Astrocyte (in vitro differentiated cells and primary cell): Measurements from ENCODE around the gene SRD5A1. TPM values are rescaled to one million over a fixed set of nuclear protein-coding genes. Genes with fewer than 3 reads are reported as not detected.

Source experiments
- DNase-seq: peaks from one replicate; pipeline ENCODE4 v3.0.0-alpha.2; 2010; ENCODE audit warnings: low read depth
- FAIRE-seq: peaks from 2 replicates; lab custom pipeline; 2011; peaks lifted over from hg19 to GRCh38; lab: Jason Lieb, UNC
- H2AFZ ChIP-seq: 2 replicates; pipeline ENCODE4 v1.6.0; 2012; ENCODE audit warnings: low read depth, low read length, inconsistent platforms
- H3K27ac ChIP-seq: 2 replicates; pipeline ENCODE4 v1.5.1; 2011; ENCODE audit warnings: low read depth, low read length, inconsistent platforms
- H3K27me3 ChIP-seq: 2 replicates; pipeline ENCODE4 v1.6.0; 2011; ENCODE audit warnings: low read length, inconsistent platforms; ENCODE audit not compliant: insufficient read depth
- H3K36me3 ChIP-seq: 2 replicates; pipeline ENCODE4 v1.5.1; 2011; ENCODE audit warnings: low read length, inconsistent platforms; ENCODE audit not compliant: insufficient read depth
- H3K4me1 ChIP-seq: 2 replicates; pipeline ENCODE4 v1.5.1; 2011; ENCODE audit warnings: low read length, inconsistent platforms; ENCODE audit not compliant: insufficient read depth
- H3K4me2 ChIP-seq: 2 replicates; pipeline ENCODE4 v1.6.0; 2012; ENCODE audit warnings: low read length, inconsistent platforms
- H3K4me3 ChIP-seq: 2 replicates; pipeline ENCODE4 v1.5.1; 2011; ENCODE audit warnings: low read depth, mild to moderate bottlenecking, low read length, inconsistent platforms; ENCODE audit not compliant: insufficient read depth
- H3K79me2 ChIP-seq: 2 replicates; pipeline ENCODE4 v1.6.0; 2012; ENCODE audit warnings: mild to moderate bottlenecking, low read length, inconsistent platforms; ENCODE audit not compliant: insufficient read depth
- H3K9ac ChIP-seq: 2 replicates; pipeline ENCODE4 v1.6.0; 2012; ENCODE audit warnings: mild to moderate bottlenecking, low read length, inconsistent platforms
- H3K9me3 ChIP-seq: 2 replicates; pipeline ENCODE4 v1.5.1; 2012; ENCODE audit warnings: low read depth, mild to moderate bottlenecking, low read length, inconsistent platforms; ENCODE audit not compliant: insufficient read depth
- H4K20me1 ChIP-seq: 2 replicates; pipeline ENCODE4 v1.6.0; 2012; ENCODE audit warnings: low read length, inconsistent platforms; ENCODE audit not compliant: insufficient read depth
- H3K27ac Mint-ChIP-seq: one replicate; pipeline ENCODE4 v1.8.0; 2021; ENCODE audit warnings: mild to moderate bottlenecking, mixed read lengths; ENCODE audit not compliant: unreplicated experiment
- H3K27me3 Mint-ChIP-seq: one replicate; pipeline ENCODE4 v1.8.0; 2021; ENCODE audit warnings: low read depth, mixed read lengths; ENCODE audit not compliant: unreplicated experiment
- H3K36me3 Mint-ChIP-seq: one replicate; pipeline ENCODE4 v1.8.0; 2021; ENCODE audit warnings: low read depth, mixed read lengths; ENCODE audit not compliant: unreplicated experiment
- H3K4me1 Mint-ChIP-seq: one replicate; pipeline ENCODE4 v1.8.0; 2021; ENCODE audit warnings: low read depth, mixed read lengths; ENCODE audit not compliant: unreplicated experiment
- H3K4me3 Mint-ChIP-seq: one replicate; pipeline ENCODE4 v1.8.0; 2021; ENCODE audit warnings: mild to moderate bottlenecking, moderate library complexity, mixed read lengths; ENCODE audit not compliant: unreplicated experiment
- H3K9me3 Mint-ChIP-seq: one replicate; pipeline ENCODE4 v1.8.0; 2021; ENCODE audit warnings: mild to moderate bottlenecking, mixed read lengths; ENCODE audit not compliant: unreplicated experiment
- EZH2 ChIP-seq: IDR thresholded peaks from 2 replicates; pipeline ENCODE4 v1.6.1; 2012; ENCODE audit warnings: mild to moderate bottlenecking, low read length, inconsistent platforms; ENCODE audit not compliant: insufficient read depth
- total RNA-seq: library from RNA; stranded (reverse); gene quantifications from 2 replicates; pipeline ENCODE4 v1.2.1, GENCODE V29; 2021
- TF ChIP-seq, protein P1 (sequence below): IDR thresholded peaks from 2 replicates; pipeline ENCODE4 v1.5.1; 2011; ENCODE audit warnings: low read depth, mild to moderate bottlenecking, inconsistent platforms, low read length, moderate library complexity; ENCODE audit not compliant: insufficient read depth

SRD5A1 gene
- total RNA-seq, 1 donor from 2014 or later, result 27.6 TPM

DNA sequence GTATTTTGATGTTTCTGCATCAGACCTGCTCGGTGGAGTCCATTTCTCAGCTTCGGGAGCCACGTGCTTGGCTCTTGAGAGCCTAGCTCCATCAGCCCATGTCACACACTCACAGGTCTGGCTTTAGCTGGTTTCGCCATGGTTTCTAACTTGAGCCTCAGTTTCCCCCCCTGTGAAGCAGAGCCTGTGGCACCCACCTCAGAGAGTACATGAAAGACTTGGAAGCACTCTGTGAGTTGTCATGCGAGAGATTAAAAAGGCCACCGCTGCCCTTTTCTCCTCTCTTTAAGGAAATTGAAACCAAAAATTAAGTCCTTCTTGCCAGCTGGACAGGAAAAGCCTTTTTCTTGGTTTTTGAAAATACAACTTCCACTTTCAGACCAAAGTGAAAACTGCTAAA is 88.8 kb downstream of the SRD5A1 start:
- H3K27ac Mint-ChIP-seq, result no peak overlapping the region
- Histone ChIP-seq H3K9ac (no peak overlapping the region), H3K27ac (no peak overlapping the region), H3K4me2 (peak overlapping the region; percentile 54), H3K4me1 (peaks cover 15% of the 10 kb centered on the region), H3K79me2 (peaks cover 98% of the 10 kb centered on the region), H3K36me3 (no peaks in the 10 kb centered on the region), H3K4me3 (no peak overlapping the region), H3K9me3 (no peaks in the 10 kb centered on the region), H2AFZ (no peak overlapping the region), H4K20me1 (peaks cover 96% of the 10 kb centered on the region), H3K27me3 (no peaks in the 10 kb centered on the region)
- TF ChIP-seq, protein P1, sequence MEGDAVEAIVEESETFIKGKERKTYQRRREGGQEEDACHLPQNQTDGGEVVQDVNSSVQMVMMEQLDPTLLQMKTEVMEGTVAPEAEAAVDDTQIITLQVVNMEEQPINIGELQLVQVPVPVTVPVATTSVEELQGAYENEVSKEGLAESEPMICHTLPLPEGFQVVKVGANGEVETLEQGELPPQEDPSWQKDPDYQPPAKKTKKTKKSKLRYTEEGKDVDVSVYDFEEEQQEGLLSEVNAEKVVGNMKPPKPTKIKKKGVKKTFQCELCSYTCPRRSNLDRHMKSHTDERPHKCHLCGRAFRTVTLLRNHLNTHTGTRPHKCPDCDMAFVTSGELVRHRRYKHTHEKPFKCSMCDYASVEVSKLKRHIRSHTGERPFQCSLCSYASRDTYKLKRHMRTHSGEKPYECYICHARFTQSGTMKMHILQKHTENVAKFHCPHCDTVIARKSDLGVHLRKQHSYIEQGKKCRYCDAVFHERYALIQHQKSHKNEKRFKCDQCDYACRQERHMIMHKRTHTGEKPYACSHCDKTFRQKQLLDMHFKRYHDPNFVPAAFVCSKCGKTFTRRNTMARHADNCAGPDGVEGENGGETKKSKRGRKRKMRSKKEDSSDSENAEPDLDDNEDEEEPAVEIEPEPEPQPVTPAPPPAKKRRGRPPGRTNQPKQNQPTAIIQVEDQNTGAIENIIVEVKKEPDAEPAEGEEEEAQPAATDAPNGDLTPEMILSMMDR, result no peak
- TF ChIP-seq EZH2, result no peak
- peaks cover 15% of the 10 kb centered on the region for H3K36me3 Mint-ChIP-seq
- no peaks in the 10 kb centered on the region for H3K27me3 Mint-ChIP-seq
- H3K4me3 Mint-ChIP-seq, result no peak overlapping the region
- DNase-seq, result no peak
- H3K4me1 Mint-ChIP-seq, result peaks cover 48% of the 10 kb centered on the region
- peaks cover 3% of the 10 kb centered on the region for H3K9me3 Mint-ChIP-seq
- no peak for FAIRE-seq

DNA sequence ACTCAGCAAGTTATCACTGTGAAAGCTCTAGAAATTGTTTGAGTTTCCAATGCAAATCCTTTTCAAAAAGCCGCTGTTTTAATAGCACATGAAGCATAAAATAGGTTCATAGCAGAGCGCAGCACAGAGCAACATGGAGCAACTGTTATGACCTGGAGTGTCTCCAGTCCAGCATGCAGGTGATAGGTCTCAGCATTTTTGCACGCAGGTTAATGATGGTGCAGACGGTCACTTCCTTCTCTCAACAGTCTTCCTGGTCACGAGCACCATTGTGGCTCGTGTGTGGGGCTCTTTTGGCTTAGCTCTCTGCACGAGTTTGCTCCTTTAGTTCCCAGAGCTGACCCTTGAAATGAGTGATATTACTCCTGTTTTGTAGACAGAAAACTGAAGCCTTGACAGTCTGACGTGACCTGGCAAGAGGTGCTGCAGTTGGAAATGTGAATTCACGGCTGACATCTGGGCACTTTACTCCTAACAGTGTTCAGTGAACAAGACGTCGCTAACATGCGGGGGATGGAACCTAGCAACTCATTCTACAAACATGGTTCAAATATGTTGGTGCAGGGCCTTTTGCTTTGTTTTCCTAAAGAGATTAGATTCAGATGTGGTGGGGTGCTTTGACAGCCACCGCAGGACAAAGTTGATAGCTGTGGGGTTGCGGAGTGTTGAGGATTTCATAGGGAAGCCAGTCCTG is 90.0 kb downstream of the SRD5A1 start:
- peaks cover 3% of the 10 kb centered on the region for H3K9me3 Mint-ChIP-seq
- no peaks in the 10 kb centered on the region for H3K36me3 ChIP-seq
- H3K27ac Mint-ChIP-seq, result no peak overlapping the region
- peaks cover 96% of the 10 kb centered on the region for H4K20me1 ChIP-seq
- peaks cover 18% of the 10 kb centered on the region for H3K4me1 ChIP-seq
- H3K4me2 ChIP-seq, result peak overlapping the region; percentile 25
- FAIRE-seq (no peak), DNase-seq (no peak)
- no peak for TF ChIP-seq EZH2
- TF ChIP-seq, protein P1, result no peak
- no peak overlapping the region for H3K27ac ChIP-seq
- no peak overlapping the region for H2AFZ ChIP-seq
- no peak overlapping the region for H3K4me3 Mint-ChIP-seq
- no peaks in the 10 kb centered on the region for H3K27me3 Mint-ChIP-seq
- H3K9ac ChIP-seq, result no peak overlapping the region
- H3K9me3 ChIP-seq, result no peaks in the 10 kb centered on the region
- H3K27me3 ChIP-seq, result no peaks in the 10 kb centered on the region
- H3K4me3 ChIP-seq, result no peak overlapping the region
- peaks cover 13% of the 10 kb centered on the region for H3K36me3 Mint-ChIP-seq
- H3K4me1 Mint-ChIP-seq, result peaks cover 50% of the 10 kb centered on the region
- peaks cover 98% of the 10 kb centered on the region for H3K79me2 ChIP-seq

DNA sequence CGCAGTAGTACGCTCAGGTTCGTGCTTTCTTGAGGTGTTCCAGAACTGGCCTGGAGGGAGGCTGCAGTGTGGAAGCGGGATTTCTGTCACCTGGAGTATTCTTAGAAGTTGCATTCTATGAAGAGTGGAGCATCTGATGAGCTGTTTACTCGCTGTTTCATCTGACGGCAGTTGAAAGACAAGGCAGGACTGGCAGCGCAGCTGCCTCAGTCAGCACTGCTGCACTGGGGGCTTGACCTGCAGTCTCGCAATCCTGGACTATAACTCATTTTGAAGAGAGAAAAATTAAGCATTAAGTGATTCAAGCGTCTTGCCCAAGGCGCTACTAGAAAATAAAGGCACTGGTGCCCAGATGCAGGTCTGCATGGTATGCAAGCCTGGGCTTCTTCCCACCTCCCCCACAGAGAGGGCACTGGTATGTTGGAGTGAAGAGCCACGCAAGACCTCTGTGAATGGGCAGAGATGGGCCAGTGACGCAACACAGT is 90.6 kb downstream of the SRD5A1 start:
- Histone ChIP-seq H3K27ac (no peak overlapping the region), H3K4me3 (no peak overlapping the region), H3K36me3 (no peaks in the 10 kb centered on the region), H3K9me3 (no peaks in the 10 kb centered on the region), H3K4me1 (peaks cover 18% of the 10 kb centered on the region), H3K79me2 (peaks cover 98% of the 10 kb centered on the region), H3K4me2 (peak overlapping the region; percentile 25), H2AFZ (no peak overlapping the region), H3K27me3 (no peaks in the 10 kb centered on the region), H3K9ac (no peak overlapping the region), H4K20me1 (peaks cover 94% of the 10 kb centered on the region)
- peaks cover 13% of the 10 kb centered on the region for H3K36me3 Mint-ChIP-seq
- TF ChIP-seq EZH2, result no peak
- TF ChIP-seq, protein P1, result no peak
- peaks cover 3% of the 10 kb centered on the region for H3K9me3 Mint-ChIP-seq
- H3K4me1 Mint-ChIP-seq, result peaks cover 53% of the 10 kb centered on the region
- DNase-seq, result no peak
- no peaks in the 10 kb centered on the region for H3K27me3 Mint-ChIP-seq
- H3K4me3 Mint-ChIP-seq, result no peak overlapping the region
- no peak for FAIRE-seq
- no peak overlapping the region for H3K27ac Mint-ChIP-seq
